IPS-18a (cell line): ENCODE measurements around the gene DENND2C.

Experiments
- H3K27ac ChIP-seq: one replicate; pipeline ENCODE4 v1.5.1; 2013; ENCODE audit warnings: low read length
- H3K27me3 ChIP-seq: one replicate; pipeline ENCODE4 v1.6.1; 2013; ENCODE audit warnings: mild to moderate bottlenecking, low read length; ENCODE audit not compliant: control insufficient read depth, insufficient read depth
- H3K36me3 ChIP-seq: one replicate; pipeline ENCODE4 v1.6.1; 2013; ENCODE audit warnings: low read depth, low read length; ENCODE audit not compliant: control insufficient read depth
- H3K4me1 ChIP-seq: one replicate; pipeline ENCODE4 v1.6.1; 2013; ENCODE audit warnings: low read depth, low read length; ENCODE audit not compliant: control insufficient read depth
- H3K4me3 ChIP-seq: one replicate; pipeline ENCODE4 v1.5.1; 2013; ENCODE audit warnings: low read length
- H3K9ac ChIP-seq: one replicate; pipeline ENCODE4 v1.6.1; 2013; ENCODE audit warnings: mild to moderate bottlenecking, low read length, moderate library complexity
- H3K9me3 ChIP-seq: one replicate; pipeline ENCODE4 v1.6.1; 2013; ENCODE audit warnings: low read depth, low read length; ENCODE audit not compliant: control insufficient read depth

The DENND2C gene

DNA sequence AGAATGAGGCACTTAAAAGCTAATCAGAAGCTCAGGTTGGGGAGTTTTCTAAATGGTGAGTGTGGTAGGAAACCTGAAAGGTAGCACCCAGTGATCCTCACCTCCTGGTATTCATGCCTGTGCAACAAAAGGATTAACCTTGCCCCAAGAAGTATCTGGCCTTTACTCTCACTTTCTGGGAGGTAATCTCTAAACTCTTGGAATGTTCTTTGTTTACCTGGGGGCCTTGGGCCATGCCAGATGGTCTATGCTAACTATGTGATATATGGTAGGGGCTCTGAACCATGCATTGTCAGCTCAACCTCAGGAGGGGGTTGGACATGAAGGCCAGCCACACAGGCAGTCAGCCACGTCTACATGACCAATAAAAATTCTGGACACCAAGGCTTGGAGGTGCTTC is 134.4 kb downstream of the DENND2C start:
- Histone ChIP-seq H3K27ac (no peak overlapping the region), H3K4me1 (no peaks in the 10 kb centered on the region), H3K4me3 (no peak overlapping the region), H3K9ac (no peak overlapping the region), H3K9me3 (no peaks in the 10 kb centered on the region), H3K36me3 (no peaks in the 10 kb centered on the region), H3K27me3 (no peaks in the 10 kb centered on the region)
